Measurements from ENCODE around the gene COL25A1. TPM values are rescaled to one million over a fixed set of nuclear protein-coding genes. Genes with fewer than 3 reads are reported as not detected.

The COL25A1 gene
- total RNA-seq, 2 experiments from 2014 or later: not detected

- Mint-ChIP-seq H3K27me3 (peaks cover 9% of the 10 kb centered on the region), H3K4me1 (no peaks in the 10 kb centered on the region), H3K4me3 (no peak overlapping the region), H3K36me3 (ENCODE audit: low read depth) (no peaks in the 10 kb centered on the region), H3K9me3 (no peaks in the 10 kb centered on the region), H3K27ac (no peak overlapping the region)
- POLR2A ChIA-PET: no interaction called here
- DNase-seq: no peak
- CTCF ChIA-PET: no interaction called here
Observed at GRCh38 chr4:109231331-109231730, 71.1 kb downstream of the COL25A1 start.

GRCh38 chr4:109229028-109229427, 73.4 kb downstream of the COL25A1 start:
- DNase-seq: no peak
- POLR2A ChIA-PET: no interaction called here
- H3K27me3 Mint-ChIP-seq: peaks cover 3% of the 10 kb centered on the region
- H3K27ac Mint-ChIP-seq: no peak overlapping the region
- CTCF ChIA-PET: no interaction called here
- no peaks in the 10 kb centered on the region for H3K4me1 Mint-ChIP-seq
- H3K36me3 Mint-ChIP-seq (ENCODE audit: low read depth): no peaks in the 10 kb centered on the region
- H3K9me3 Mint-ChIP-seq: no peaks in the 10 kb centered on the region
- H3K4me3 Mint-ChIP-seq: no peak overlapping the region

GRCh38 chr4:109218288-109218687, 84.2 kb downstream of the COL25A1 start:
- no peaks in the 10 kb centered on the region for H3K4me1 Mint-ChIP-seq
- no peak overlapping the region for H3K4me3 Mint-ChIP-seq
- H3K27me3 Mint-ChIP-seq: peaks cover 15% of the 10 kb centered on the region
- H3K36me3 Mint-ChIP-seq (ENCODE audit: low read depth): no peaks in the 10 kb centered on the region
- ChIA-PET POLR2A (no interaction called here), CTCF (no interaction called here)
- no peaks in the 10 kb centered on the region for H3K9me3 Mint-ChIP-seq
- DNase-seq: no peak
- no peak overlapping the region for H3K27ac Mint-ChIP-seq

- ChIA-PET POLR2A (no interaction called here), CTCF (no interaction called here)
- DNase-seq: no peak
- Mint-ChIP-seq H3K9me3 (no peaks in the 10 kb centered on the region), H3K27me3 (peaks cover 12% of the 10 kb centered on the region), H3K4me3 (no peak overlapping the region), H3K36me3 (ENCODE audit: low read depth) (no peaks in the 10 kb centered on the region), H3K27ac (no peak overlapping the region), H3K4me1 (no peaks in the 10 kb centered on the region)
Observed at GRCh38 chr4:109216085-109216696, 86.3 kb downstream of the COL25A1 start.

GRCh38 chr4:109215506-109215905, 87.0 kb downstream of the COL25A1 start:
- no peak overlapping the region for H3K27ac Mint-ChIP-seq
- ChIA-PET POLR2A (no interaction called here), CTCF (no interaction called here)

GRCh38 chr4:109214622-109215301, 87.7 kb downstream of the COL25A1 start:
- no peak for DNase-seq
- CTCF ChIA-PET: no interaction called here
- no peak overlapping the region for H3K4me3 Mint-ChIP-seq
- no peaks in the 10 kb centered on the region for H3K36me3 Mint-ChIP-seq (ENCODE audit: low read depth)
- H3K27ac Mint-ChIP-seq: no peak overlapping the region
- no peaks in the 10 kb centered on the region for H3K9me3 Mint-ChIP-seq
- H3K27me3 Mint-ChIP-seq: peaks cover 12% of the 10 kb centered on the region
- no peaks in the 10 kb centered on the region for H3K4me1 Mint-ChIP-seq
- POLR2A ChIA-PET: no interaction called here

More at GRCh38 chr4:109215506-109215905, 87.0 kb downstream of the COL25A1 start:
- H3K36me3 Mint-ChIP-seq (ENCODE audit: low read depth): no peaks in the 10 kb centered on the region
- H3K4me1 Mint-ChIP-seq: no peaks in the 10 kb centered on the region
- DNase-seq: no peak
- H3K9me3 Mint-ChIP-seq: no peaks in the 10 kb centered on the region
- no peak overlapping the region for H3K4me3 Mint-ChIP-seq
- H3K27me3 Mint-ChIP-seq: peaks cover 12% of the 10 kb centered on the region

- H3K4me3 Mint-ChIP-seq: no peak overlapping the region
- DNase-seq: no peak
- H3K36me3 Mint-ChIP-seq (ENCODE audit: low read depth): no peaks in the 10 kb centered on the region
- no peaks in the 10 kb centered on the region for H3K9me3 Mint-ChIP-seq
- H3K27me3 Mint-ChIP-seq: peaks cover 10% of the 10 kb centered on the region
- POLR2A ChIA-PET: no interaction called here
- CTCF ChIA-PET: interaction anchor here (0.6 kb wide), 2 partner anchors 439 to 1146 kb away, joined by 3 read pairs; no protein-coding TSS in a partner anchor
- no peak overlapping the region for H3K27ac Mint-ChIP-seq
- H3K4me1 Mint-ChIP-seq: no peaks in the 10 kb centered on the region
Observed at GRCh38 chr4:109213056-109213455, 89.4 kb downstream of the COL25A1 start.

GRCh38 chr4:109211671-109212070, 90.8 kb downstream of the COL25A1 start:
- no peak for DNase-seq
- Mint-ChIP-seq H3K4me1 (no peaks in the 10 kb centered on the region), H3K9me3 (no peaks in the 10 kb centered on the region), H3K27ac (no peak overlapping the region), H3K4me3 (no peak overlapping the region), H3K27me3 (peaks cover 14% of the 10 kb centered on the region), H3K36me3 (ENCODE audit: low read depth) (no peaks in the 10 kb centered on the region)
- ChIA-PET POLR2A (no interaction called here), CTCF (no interaction called here)

- H3K4me3 Mint-ChIP-seq: no peak overlapping the region
Observed at GRCh38 chr4:109209647-109210046, 92.8 kb downstream of the COL25A1 start.

GRCh38 chr4:109207898-109208297, 94.6 kb downstream of the COL25A1 start:
- POLR2A ChIA-PET: interaction anchor here (0.6 kb wide), 1 partner anchor 27 kb away, joined by 5 read pairs; no protein-coding TSS in a partner anchor
- Mint-ChIP-seq H3K27ac (no peak overlapping the region), H3K9me3 (no peaks in the 10 kb centered on the region)

More at GRCh38 chr4:109209647-109210046, 92.8 kb downstream of the COL25A1 start:
- POLR2A ChIA-PET: no interaction called here
- Mint-ChIP-seq H3K27ac (no peak overlapping the region), H3K27me3 (peaks cover 14% of the 10 kb centered on the region), H3K4me1 (no peaks in the 10 kb centered on the region), H3K36me3 (ENCODE audit: low read depth) (no peaks in the 10 kb centered on the region), H3K9me3 (no peaks in the 10 kb centered on the region)
- CTCF ChIA-PET: no interaction called here
- no peak for DNase-seq

GRCh38 chr4:109207061-109207460, 95.4 kb downstream of the COL25A1 start:
- no peak overlapping the region for H3K27ac Mint-ChIP-seq
- peaks cover 19% of the 10 kb centered on the region for H3K27me3 Mint-ChIP-seq
- no peaks in the 10 kb centered on the region for H3K36me3 Mint-ChIP-seq (ENCODE audit: low read depth)
- ChIA-PET POLR2A (interaction anchor here (0.6 kb wide), 1 partner anchor 28 kb away, joined by 5 read pairs; no protein-coding TSS in a partner anchor), CTCF (no interaction called here)
- H3K9me3 Mint-ChIP-seq: no peaks in the 10 kb centered on the region
- H3K4me3 Mint-ChIP-seq: no peak overlapping the region
- no peaks in the 10 kb centered on the region for H3K4me1 Mint-ChIP-seq
- no peak for DNase-seq

More at GRCh38 chr4:109207898-109208297, 94.6 kb downstream of the COL25A1 start:
- CTCF ChIA-PET: no interaction called here
- Mint-ChIP-seq H3K4me1 (no peaks in the 10 kb centered on the region), H3K4me3 (no peak overlapping the region), H3K36me3 (ENCODE audit: low read depth) (no peaks in the 10 kb centered on the region), H3K27me3 (peaks cover 13% of the 10 kb centered on the region)
- DNase-seq: no peak

GRCh38 chr4:109206620-109207019, 95.8 kb downstream of the COL25A1 start:
- ChIA-PET CTCF (no interaction called here), POLR2A (no interaction called here)
- no peak overlapping the region for H3K4me3 Mint-ChIP-seq
- H3K36me3 Mint-ChIP-seq (ENCODE audit: low read depth): no peaks in the 10 kb centered on the region
- no peak overlapping the region for H3K27ac Mint-ChIP-seq
- H3K27me3 Mint-ChIP-seq: peaks cover 22% of the 10 kb centered on the region
- no peak for DNase-seq
- H3K4me1 Mint-ChIP-seq: no peaks in the 10 kb centered on the region
- H3K9me3 Mint-ChIP-seq: no peaks in the 10 kb centered on the region

- CTCF ChIA-PET: no interaction called here
- POLR2A ChIA-PET: no interaction called here
- Mint-ChIP-seq H3K27ac (no peak overlapping the region), H3K36me3 (ENCODE audit: low read depth) (no peaks in the 10 kb centered on the region), H3K4me1 (no peaks in the 10 kb centered on the region), H3K4me3 (no peak overlapping the region), H3K9me3 (no peaks in the 10 kb centered on the region), H3K27me3 (peaks cover 25% of the 10 kb centered on the region)
- DNase-seq: no peak
Observed at GRCh38 chr4:109205186-109205585, 97.3 kb downstream of the COL25A1 start.

- CTCF ChIA-PET: no interaction called here
- Mint-ChIP-seq H3K27ac (no peak overlapping the region), H3K9me3 (no peaks in the 10 kb centered on the region), H3K27me3 (peaks cover 17% of the 10 kb centered on the region), H3K4me1 (no peaks in the 10 kb centered on the region), H3K4me3 (no peak overlapping the region), H3K36me3 (ENCODE audit: low read depth) (no peaks in the 10 kb centered on the region)
- DNase-seq: no peak
- POLR2A ChIA-PET: no interaction called here
Observed at GRCh38 chr4:109199585-109199984, 102.9 kb downstream of the COL25A1 start.
